ENCODE measurements around the gene STK10. TPM values are rescaled to one million over a fixed set of nuclear protein-coding genes. Genes with fewer than 3 reads are reported as not detected.

Gene STK10
- total and polyA plus RNA-seq, 2 of the 8 experiments (the other 6 are each of a cell fraction or from before 2014, with no cell fraction given) = 10.5 to 21.4 TPM

GRCh38 chr5:172101547-172102217 is 86.3 kb downstream of the STK10 start (continued):
- no peak for TF ChIP-seq RBBP5 (IDR thresholded peaks at IDR 0.05; ENCODE audit: borderline replicate concordance, low read depth, low read length)
- TF ChIP-seq EGR1 (IDR thresholded peaks at IDR 0.05; ENCODE audit: borderline replicate concordance, low read depth, low read length) = no peak

Data from H1 (cell line).